IPS-11a (cell line): ENCODE data around the gene LTB.
"Not testable (repeated sequence)": the region's sequence is repeated elsewhere in the genome, so short reads cannot be mapped to it uniquely, and the experiment has no call there.

Experiments
- H3K4me3 ChIP-seq: one replicate; pipeline ENCODE4 v1.5.1; 2013; ENCODE audit warnings: low read depth, low read length, control low read depth

LTB gene

DNA sequence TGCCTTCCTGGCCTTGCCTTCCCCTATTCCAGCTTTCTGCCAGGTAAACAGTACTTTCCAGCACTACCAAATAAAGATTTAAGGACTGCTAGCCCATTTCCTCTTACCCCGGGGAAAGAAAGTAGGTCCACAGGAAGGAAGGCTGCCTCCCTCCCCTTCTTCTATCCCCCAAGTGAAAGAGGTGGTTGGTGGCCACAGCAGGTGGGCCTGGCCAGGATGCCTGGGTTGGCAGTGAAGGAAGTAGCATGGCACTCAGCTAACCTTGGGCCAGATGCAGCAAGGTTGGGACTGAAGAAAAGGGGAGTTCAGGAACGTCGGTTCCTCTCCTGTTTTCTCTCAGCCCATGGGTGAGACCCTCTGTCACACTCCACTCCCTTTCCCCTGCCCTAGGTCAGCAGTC is 25.9 kb downstream of the LTB start:
- no peak overlapping the region for H3K4me3 ChIP-seq

DNA sequence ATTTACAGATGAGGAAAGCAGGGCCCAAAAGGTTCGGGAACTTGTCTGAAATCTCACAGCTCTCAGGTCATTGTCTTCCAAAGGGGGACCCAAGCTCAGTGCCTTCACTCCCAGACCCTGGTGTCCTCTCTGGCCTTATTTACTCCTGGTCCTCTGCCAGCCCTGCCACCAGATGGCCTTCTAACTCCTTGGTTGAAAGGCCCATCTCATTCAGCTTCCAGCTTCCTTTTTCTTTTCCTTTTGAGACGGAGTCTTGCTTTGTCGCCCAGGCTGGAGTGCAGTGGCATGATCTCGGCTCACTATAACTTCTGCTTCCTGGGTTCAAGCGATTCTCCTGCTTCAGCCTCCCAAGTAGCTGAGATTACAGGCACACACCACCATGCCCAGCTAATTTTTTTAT is 30.9 kb downstream of the LTB start:
- H3K4me3 ChIP-seq, result not testable (repeated sequence)

DNA sequence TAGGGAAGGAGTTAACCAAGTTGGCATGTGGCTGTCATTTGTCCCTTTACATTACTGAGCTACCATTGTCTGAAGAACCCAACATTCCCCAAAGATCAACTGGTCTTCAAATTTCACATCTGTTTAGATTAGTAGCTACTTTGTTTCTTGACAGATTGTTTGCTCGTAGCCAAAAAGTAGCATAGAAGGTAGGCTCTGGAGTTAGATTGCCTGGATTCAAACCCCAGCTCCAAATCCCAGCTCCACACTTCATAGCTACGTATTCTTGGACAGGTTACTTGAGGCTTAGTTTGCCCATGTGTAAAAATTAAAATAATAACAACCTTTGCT is 33.7 kb downstream of the LTB start:
- H3K4me3 ChIP-seq, result no peak overlapping the region

DNA sequence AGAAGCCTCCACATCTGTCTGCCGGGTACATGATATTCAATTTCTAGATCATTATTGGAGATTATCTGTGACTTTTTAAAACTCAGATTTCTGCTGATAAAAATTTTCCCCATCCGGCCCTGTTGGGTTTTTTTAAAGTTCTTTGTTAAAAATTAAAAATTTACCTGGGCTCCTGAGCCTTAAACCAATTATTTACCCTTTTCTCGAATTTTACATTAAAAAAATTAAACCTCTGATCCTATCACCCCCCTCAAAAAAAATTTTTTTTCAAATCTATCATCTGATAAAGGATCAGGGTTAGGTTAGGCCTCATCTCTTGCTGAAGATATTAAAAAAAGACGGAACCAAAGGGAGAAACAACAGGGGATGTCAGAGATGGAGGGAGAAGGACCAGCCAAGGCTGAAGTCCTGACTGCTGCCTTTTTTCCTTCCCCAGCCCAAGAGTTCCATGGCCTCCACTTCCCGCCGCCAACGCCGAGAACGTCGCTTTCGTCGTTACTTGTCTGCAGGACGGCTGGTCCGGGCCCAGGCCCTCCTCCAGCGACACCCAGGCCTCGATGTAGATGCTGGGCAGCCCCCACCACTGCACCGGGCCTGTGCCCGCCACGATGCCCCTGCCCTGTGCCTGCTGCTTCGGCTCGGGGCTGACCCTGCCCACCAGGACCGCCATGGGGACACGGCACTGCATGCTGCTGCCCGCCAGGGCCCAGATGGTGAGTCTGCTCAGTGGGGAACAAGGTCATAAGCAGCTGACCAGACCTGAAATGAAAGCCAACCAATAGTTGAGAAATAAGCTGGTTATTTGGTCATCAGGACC is 34.3 kb downstream of the LTB start:
- H3K4me3 ChIP-seq, result peak overlapping the region; percentile 24

DNA sequence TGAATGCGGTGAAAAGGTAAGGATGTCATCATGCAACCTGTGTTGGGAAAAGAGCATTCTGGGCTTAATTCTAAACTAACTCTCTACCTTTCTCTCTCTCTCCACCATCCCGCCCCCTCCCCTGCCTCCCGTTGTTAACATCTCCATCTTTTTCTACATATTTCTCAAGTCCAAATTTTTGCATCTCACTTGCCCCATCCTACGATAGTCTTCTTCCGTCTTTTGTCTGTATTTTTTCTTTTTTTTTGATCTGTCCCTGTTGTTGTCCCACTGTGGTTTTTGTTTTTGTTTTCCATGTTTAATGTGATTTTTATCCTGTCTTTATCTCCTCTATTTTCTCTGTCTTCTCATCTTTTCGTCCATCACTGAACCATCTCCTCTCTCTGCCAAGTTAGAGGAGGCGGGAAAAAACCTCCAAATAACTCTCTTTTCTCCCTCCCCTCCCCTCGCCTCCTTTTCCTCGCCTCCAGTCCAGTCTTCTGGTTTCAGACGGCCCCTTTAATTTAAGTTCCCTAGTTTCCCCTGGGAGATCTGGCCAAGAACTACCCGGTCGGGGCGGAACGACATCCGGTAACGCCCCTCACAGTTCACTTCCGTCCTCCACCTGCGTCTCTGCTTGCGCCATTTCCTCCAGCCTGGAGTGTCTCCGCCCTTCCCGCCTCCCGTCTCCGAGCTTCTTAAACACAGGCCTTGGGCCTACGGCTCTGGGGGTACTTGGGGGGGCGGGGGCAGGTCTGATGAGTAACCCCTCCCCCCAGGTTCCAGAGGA is 35.1 kb downstream of the LTB start, which contains the start of gene NFKBIL1:
Gene NFKBIL1, plus strand, starts transcription at position 651 of the 769 bp plus-strand sequence. Its CDS starts 87 bp downstream, at position 738.
- peak within 1 kb of the TSS; percentile 57 for H3K4me3 ChIP-seq

DNA sequence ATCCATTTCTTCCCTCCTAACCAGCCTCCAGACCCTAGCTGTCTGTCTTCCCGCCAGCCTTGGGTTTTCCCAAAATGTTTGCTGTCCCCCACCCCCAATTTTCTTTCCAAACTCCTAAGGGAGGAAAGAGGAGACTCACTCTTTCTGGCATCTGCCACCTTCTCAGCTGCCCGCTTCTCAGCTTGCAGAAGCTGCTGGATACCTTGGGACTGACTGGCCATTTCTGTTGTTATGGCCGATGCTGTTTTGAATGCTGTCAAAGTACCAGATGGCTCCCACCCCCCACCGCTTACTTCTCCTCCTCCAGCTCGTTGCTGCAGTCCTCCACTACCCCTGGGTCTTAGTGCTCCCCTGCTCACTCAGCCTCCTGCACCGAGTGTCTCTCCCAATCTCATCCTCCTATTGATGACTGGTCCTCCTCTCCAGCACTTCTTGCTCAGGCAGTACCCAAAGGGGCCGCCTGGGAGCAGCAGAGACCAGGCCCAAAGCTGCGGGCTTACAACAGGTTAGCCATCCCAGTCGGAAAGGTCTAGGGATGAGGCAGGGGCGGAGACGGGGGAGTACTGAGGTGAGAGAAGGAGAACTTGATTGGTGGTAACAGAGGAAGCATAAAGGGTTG is 35.8 kb downstream of the LTB start, which contains the start of gene ATP6V1G2:
Gene ATP6V1G2, minus strand, starts transcription at position 270 of the 619 bp plus-strand sequence. Its CDS starts 49 bp downstream, at position 221.
- peak within 1 kb of the TSS; percentile 57 for H3K4me3 ChIP-seq

DNA sequence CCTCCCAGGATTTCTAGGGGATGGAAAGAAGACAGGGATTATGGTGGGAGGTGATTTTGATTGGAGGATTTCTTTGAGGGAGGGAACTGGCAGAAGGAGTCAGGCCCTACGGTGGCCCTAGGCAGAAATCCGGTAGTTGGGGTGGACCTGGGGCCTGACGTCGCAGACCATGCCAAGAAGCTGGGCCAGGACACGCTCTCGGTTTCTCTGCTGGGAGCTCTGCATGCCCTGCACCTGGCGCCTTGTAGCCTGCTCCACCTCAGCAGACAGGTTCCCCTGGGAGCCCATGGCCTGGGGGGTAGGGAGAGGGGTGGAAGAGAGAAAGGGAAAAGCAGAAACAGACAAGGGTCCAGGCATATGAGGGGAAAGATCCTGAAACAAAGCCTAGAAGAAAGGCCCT is 36.9 kb downstream of the LTB start:
- H3K4me3 ChIP-seq, result no peak overlapping the region

DNA sequence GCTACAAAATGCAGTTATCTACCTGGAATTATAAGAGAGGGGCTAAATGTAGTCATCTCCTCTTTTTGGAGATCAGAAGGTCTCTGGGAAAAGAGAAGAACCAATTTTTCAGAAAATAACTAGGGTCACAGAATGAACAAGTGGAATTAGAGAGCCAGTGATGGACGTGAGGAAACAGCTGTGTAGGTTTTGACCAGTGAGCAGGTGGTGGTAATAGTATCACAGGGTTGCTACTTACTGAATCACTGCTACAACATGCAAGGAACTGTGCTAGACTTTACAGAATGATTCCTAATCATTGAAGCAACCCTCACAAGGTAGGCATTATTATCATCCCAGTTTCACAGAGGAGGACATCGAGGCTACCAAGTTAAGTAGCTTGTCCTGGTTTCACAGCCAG is 37.5 kb downstream of the LTB start:
- no peak overlapping the region for H3K4me3 ChIP-seq

DNA sequence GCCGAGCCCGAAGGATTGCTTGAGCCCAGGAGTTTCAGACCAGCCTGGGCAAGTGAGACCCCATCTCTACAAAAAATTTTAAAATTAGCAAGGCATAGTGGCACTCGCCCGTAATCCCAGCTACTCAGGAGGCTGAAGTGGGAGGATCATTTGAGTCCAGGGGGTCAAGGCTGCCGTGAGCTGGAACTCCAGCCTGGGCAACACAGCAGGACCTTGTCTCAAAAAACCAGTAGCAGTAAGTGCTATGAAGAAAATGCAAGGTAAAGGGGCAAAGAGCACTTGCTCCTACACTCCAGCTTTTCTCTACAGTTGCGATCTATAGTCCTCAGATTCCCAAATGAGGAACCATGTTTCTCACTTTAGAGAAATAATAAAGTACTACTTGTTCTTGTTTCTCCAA is 38.6 kb downstream of the LTB start:
- no peak overlapping the region for H3K4me3 ChIP-seq

DNA sequence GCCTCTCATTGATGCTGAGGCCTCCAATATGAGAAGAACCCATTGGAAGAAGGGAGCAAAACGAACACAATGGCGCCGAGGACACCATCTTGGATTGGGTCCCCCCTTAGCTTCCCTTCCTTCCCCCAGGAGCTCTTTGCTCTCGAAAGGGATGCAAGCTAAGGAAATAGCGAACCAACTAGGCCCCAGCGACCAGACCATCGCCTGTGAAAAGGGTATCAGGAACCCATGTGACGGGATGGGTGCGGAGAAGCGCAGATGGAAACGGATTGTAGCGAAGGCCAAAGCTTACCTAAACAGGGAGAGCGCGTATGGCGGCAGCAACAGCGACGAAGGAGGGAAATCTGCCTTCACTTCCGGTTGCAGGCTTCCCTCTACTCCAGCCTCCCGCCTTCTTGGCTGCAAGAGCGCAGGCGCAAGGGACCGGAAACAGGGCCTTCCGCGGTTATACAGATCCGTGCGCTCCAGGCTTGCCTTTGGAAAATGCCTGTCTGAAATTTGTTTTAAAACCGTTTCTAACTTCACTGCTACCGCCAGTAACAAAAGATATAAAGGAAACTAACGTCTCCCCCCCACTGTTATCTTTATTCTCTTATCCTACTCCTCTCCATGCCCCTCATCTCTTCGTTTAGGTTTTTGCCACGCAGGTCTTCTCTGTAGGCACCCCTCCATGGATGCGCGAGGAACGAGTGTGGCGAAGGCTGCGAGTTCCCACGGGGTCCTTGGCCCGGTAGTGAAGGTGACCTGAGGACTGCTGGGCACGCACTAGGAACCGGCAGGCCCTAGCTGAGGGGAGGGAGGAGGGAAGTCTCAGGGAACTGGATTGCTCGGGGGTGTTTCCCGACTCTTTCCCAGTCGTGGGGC is 40.3 kb downstream of the LTB start, which contains the start of gene DDX39B:
Gene DDX39B, minus strand, starts transcription at position 346 of the 864 bp plus-strand sequence. CDS start 1,471 bp downstream, outside the sequence.
- peak within 1 kb of the TSS; percentile 79 for H3K4me3 ChIP-seq

DNA sequence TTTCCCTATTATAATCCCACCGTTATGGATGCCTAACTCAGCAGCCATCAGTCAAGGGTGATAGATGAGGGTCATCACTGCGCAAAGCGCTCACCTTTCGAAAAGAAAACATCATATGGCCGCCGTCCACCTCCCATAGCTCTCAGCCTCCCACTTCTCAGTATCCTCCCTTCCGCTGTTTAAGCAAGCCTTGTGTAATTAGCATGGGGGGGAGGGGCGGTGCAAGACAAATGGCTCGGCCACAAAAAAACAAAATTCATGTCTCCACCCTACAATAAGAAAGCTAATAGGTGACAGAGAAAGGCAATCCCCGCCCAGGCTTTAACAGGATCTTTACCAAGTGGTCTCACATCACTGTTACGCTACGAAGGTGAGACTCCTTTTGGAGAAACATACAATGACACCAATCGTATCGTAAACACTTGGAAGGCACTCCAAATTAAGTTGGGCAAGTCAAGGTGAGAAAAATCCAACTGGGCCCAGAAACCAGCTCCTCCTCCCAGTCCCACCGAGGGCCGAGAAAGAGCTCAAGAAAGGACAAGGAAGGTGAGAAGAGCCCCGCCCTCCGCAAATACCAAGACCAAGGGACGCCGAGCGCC is 41.1 kb downstream of the LTB start:
- H3K4me3 ChIP-seq, result peak overlapping the region; percentile 79

DNA sequence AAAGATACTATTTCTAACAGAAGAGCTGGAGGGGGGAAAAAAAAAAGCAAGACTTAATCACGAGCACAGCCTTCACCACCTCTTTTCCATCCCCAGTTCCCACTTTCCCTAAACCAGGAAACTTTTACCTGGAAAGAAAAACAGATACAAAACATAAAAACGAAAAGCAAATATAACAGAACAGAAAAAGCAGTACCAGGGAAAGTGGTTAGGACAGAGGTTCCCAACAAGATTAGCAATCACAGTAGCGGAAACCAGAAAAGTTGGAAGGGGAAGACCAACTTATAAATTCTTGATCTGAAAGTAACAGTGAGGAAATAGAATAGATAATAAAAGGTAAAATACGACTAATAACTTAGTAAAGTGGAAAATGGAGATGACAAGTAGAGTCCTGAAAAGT is 41.6 kb downstream of the LTB start:
- peak overlapping the region; percentile 79 for H3K4me3 ChIP-seq

DNA sequence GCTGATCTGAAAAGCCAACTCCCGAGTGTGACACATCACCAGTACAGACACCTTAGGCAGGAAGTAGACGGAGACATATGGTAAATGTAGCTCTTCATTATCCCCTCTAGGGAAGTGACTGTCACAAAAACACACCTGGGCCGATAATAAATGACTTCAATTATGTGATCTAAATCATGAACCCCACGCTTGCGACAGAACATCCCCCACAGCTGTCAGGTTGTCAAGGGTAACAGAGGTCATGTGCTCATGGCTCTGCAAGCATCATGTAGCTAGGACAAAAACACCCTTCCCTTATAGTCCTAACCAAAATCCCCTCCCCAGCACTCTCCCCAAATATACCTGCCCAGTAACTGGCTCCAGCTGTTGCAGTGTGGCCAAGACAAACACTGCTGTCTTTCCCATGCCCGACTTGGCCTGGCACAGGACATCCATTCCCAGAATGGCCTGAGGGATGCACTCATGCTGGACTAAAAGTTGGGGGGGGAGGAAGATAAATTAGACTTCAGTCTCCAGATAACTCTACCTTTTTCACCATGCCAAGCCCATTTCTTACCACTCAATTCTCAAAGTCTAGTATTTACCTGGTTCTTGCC is 43.3 kb downstream of the LTB start:
- no peak overlapping the region for H3K4me3 ChIP-seq

DNA sequence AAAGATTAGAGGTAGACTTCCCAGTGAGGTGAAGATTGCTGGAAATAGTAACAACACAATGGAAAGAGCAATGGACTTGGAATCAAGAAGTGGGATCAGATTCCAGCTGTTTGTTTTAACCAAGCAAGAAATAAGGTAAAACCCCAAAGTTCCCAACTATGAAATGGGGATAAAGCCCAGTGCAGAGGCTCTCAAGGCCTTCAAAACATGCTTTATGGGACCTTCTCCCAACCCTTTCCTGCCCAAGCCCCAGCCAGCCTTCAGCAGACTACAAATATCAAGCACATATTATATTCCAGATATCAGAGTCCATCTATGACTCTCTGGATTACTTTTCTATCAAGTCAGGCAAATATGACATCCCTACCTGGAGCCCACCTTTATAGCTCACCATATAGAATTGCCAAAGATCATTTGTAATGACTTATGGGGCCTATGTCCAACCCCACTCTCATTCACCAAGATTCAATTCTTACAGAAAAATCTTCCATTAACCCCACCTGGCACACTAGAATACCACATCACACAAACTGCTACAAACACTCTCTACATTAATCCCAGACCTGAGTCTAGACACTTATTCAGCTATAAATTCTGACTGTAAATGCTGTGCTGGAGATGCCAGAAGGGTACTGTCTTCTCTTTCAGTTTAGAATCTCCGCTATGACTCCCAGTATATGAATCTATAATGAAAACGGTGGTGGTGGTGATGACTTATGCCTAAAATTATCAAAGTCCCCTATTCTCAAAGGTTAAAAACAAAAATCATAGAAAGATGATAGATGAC is 46.5 kb downstream of the LTB start:
- no peak overlapping the region for H3K4me3 ChIP-seq

DNA sequence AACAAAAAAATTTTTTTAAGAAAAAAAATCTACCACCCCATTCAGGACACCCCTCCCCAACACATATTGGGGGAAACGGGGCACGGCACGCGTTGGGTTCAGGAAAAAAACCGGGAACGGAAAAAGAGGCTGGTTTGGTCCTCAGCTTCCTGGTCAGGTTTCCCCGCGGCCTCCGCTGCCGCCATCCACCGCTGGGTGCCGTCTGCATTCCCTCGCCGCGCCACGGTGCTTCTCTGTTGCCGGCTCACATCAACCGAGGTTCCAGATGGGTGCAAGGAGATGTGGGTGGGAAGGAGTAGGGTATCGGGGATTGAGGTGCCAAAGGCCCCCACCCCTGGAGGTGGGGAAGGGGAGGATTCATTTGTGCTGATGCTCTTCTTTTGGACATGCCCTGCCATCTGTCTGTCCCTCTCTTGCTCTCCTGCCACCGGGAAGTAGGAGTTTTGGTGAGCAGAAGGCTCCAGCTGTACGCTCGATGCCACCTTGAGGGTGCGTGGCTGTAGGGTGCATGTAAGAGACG is 47.6 kb downstream of the LTB start:
- no peak overlapping the region for H3K4me3 ChIP-seq

DNA sequence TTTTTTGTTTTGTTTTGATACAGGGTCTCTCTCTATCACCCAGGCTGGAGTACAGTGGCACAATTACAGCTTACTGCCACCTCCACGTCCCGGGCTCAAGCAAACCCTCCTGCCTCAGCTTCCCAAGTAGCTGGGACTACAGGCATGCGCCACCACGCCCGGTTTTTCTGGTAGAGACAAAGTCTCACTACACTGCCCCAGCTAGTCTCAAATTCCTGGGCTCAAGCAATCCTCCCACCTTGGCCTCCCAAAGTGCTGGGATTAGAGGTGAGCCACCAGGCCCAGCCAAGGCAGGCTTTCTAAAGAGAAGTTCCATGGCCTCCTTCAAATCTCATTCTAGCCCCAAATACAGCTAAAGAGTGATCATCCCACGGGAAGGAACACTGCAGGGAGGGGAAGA is 48.2 kb downstream of the LTB start:
- no peak overlapping the region for H3K4me3 ChIP-seq

DNA sequence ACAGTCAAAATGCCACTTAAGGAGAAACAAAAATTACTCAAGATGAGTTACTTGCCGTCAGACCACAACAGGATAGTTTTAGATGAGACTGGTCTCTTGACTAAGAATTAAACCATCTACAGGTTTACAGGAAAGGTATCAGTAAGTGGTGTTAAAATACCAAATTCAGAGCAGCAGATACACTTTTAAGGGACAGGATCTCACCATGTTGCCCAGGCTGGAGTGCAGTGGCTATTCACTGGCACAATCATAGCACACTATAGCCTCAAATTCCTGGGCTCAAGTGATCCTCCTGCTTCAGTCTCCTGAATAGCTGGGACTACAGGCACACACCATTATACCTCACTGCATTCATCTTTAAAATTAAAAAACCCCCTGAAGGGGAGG is 48.8 kb downstream of the LTB start:
- no peak overlapping the region for H3K4me3 ChIP-seq

DNA sequence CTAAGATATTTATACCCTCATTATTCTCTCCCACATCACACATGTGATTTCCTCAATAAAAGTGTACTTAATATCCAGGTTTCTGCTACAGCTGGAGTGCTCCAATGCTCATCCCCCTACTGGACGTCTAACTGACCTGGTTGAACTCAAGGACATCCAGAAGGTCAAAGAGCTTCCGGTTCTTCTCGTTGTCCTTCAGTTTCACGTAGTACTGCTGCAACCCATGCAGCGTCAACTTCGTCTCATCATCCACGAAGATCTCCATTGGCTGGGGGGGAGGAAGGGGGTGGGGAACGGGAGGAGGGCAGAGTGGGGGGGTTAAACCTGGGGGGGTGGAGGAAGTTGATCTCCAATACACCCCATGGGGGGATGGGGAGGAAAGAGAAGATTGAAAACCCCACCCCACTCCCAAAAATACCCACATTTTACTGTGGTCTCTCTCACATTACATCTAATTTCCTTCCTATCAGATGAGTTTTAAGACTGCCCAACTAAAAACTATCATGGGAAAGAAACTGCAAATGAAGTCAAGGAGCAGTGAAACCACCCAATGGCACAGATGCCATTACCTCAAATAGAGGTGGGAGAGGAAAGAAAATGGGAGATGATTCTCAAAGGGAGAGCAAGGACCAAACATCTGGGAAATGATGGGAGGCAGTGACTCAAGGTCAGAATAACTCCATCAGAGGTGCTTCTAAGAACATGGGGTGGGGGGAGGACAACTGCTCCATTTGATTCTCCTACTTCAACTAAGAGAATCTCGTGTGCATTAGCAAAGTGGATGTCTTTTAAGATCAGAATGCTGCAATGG is 49.4 kb downstream of the LTB start:
- no peak overlapping the region for H3K4me3 ChIP-seq
